ENCODE data around the gene EXOSC10. TPM values are rescaled to one million over a fixed set of nuclear protein-coding genes. Genes with fewer than 3 reads are reported as not detected.

EXOSC10 gene
- total and polyA plus RNA-seq, 9 of the 15 experiments (the other 6 are each of a cell fraction or from before 2014, with no cell fraction given) = 23.4 to 150 (median 105) TPM

DNA sequence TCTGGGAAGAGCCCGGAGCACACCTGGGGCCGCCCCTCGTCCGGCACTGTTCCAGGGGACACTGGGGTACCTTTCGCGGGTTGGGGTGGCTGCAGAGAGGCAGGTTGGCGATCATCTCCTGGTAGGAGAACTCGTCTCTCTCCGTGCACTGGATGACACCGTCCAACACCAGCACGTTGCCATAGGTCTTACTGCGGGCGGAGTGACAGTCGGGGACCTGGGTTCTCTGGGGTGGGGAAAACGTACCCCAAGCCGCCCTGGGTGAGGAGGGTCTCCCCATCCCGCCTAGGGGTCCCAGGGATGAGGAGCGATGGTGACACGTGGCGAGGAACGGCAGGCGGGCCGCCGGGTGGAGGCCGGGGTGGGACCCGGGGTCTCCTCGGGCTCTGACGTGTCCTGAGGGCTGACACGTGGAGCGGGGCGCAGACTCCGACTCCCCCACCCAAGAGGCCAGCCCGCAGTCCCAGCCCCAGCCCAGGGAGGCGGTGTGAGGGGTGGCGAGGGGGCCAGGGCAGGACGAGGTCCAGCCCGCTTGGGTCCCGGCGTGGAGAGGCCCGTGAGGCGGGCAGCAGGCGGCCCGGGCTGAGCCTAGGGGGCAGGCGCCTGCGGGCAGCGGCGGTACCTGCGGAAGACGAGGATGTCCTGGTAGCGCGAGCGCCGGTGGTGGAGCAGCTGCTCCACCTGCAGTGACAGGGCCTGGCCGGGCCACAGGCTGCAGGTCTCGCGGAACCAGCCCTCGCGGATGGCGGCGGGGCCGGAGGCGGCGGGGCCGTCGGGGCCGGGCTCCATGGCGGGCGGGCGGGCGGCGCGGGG lies 40.3 kb downstream of the EXOSC10 start (continued):
- TF ChIP-seq NR2C1 (IDR thresholded peaks at IDR 0.05) = no peak
- no peak for TF ChIP-seq NR2C1 (tag; IDR thresholded peaks at IDR 0.05)
- no peak for TF ChIP-seq MECOM (CRISPR knock-in tag; IDR thresholded peaks at IDR 0.05)
- TF ChIP-seq, protein P1, sequence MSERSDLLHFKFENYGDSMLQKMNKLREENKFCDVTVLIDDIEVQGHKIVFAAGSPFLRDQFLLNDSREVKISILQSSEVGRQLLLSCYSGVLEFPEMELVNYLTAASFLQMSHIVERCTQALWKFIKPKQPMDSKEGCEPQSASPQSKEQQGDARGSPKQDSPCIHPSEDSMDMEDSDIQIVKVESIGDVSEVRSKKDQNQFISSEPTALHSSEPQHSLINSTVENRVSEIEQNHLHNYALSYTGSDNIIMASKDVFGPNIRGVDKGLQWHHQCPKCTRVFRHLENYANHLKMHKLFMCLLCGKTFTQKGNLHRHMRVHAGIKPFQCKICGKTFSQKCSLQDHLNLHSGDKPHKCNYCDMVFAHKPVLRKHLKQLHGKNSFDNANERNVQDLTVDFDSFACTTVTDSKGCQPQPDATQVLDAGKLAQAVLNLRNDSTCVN (CRISPR knock-in tag; IDR thresholded peaks at IDR 0.05) = no peak
- TF ChIP-seq ETS2 (tag; IDR thresholded peaks at IDR 0.05; ENCODE audit: borderline replicate concordance, poor library complexity, severe bottlenecking) = no peak
- TF ChIP-seq LARP7 (IDR thresholded peaks at IDR 0.05) = no peak
- TF ChIP-seq PTRF (tag; IDR thresholded peaks at IDR 0.05) = no peak
- no peak for TF ChIP-seq MTA1 (IDR thresholded peaks at IDR 0.05; ENCODE audit: borderline replicate concordance)
- no peak for TF ChIP-seq SLC30A9 (CRISPR knock-in tag; IDR thresholded peaks at IDR 0.05)
- TF ChIP-seq THRAP3 (IDR thresholded peaks at IDR 0.05; ENCODE audit: borderline replicate concordance) = no peak
- no peak for TF ChIP-seq NCOA2 (IDR thresholded peaks at IDR 0.05; ENCODE audit: partially characterized antibody in 2 of 2)
- TF ChIP-seq NR4A1 (CRISPR knock-in tag; IDR thresholded peaks at IDR 0.05) = no peak
- no peak for TF ChIP-seq NR4A1 (tag; IDR thresholded peaks at IDR 0.05)
- TF ChIP-seq, protein P2, sequence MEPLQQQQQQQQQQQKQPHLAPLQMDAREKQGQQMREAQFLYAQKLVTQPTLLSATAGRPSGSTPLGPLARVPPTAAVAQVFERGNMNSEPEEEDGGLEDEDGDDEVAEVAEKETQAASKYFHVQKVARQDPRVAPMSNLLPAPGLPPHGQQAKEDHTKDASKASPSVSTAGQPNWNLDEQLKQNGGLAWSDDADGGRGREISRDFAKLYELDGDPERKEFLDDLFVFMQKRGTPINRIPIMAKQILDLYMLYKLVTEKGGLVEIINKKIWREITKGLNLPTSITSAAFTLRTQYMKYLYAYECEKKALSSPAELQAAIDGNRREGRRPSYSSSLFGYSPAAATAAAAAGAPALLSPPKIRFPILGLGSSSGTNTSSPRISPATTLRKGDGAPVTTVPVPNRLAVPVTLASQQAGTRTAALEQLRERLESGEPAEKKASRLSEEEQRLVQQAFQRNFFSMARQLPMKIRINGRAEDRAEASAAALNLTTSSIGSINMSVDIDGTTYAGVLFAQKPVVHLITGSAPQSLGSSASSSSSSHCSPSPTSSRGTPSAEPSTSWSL (CRISPR knock-in tag; IDR thresholded peaks at IDR 0.05; ENCODE audit: borderline replicate concordance) = no peak
- TF ChIP-seq ZNF589 (CRISPR knock-in tag; IDR thresholded peaks at IDR 0.05; ENCODE audit: low read depth) = no peak
- TF ChIP-seq ZNF280A (IDR thresholded peaks at IDR 0.05; ENCODE audit: low read depth, partially characterized antibody) = no peak
- no peak for TF ChIP-seq PHB2 (IDR thresholded peaks at IDR 0.05; ENCODE audit: low read depth)
- TF ChIP-seq, protein P3, sequence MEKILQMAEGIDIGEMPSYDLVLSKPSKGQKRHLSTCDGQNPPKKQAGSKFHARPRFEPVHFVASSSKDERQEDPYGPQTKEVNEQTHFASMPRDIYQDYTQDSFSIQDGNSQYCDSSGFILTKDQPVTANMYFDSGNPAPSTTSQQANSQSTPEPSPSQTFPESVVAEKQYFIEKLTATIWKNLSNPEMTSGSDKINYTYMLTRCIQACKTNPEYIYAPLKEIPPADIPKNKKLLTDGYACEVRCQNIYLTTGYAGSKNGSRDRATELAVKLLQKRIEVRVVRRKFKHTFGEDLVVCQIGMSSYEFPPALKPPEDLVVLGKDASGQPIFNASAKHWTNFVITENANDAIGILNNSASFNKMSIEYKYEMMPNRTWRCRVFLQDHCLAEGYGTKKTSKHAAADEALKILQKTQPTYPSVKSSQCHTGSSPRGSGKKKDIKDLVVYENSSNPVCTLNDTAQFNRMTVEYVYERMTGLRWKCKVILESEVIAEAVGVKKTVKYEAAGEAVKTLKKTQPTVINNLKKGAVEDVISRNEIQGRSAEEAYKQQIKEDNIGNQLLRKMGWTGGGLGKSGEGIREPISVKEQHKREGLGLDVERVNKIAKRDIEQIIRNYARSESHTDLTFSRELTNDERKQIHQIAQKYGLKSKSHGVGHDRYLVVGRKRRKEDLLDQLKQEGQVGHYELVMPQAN (IDR thresholded peaks at IDR 0.05; ENCODE audit: borderline replicate concordance) = peak; percentile 81
- no peak for TF ChIP-seq ZNF140 (CRISPR knock-in tag; IDR thresholded peaks at IDR 0.05)
- TF ChIP-seq ZBTB7A (IDR thresholded peaks at IDR 0.05; ENCODE audit: borderline replicate concordance, control insufficient read depth, low read depth, low read length) = peak; percentile 56; the same call in 1 of the 2 replicates
- TF ChIP-seq GABPA (tag; conservative IDR thresholded peaks at IDR 0.05; ENCODE audit: low read depth) = no peak
- no peak for TF ChIP-seq SRSF1 (IDR thresholded peaks at IDR 0.05; ENCODE audit: low read depth, low read length)

Data from K562 (cell line).